8988T (cell line): ENCODE results near the gene TENM3.

Experiments
- DNase-seq: peaks from one replicate; pipeline ENCODE4 v3.0.0; 2011

TENM3 gene

DNA sequence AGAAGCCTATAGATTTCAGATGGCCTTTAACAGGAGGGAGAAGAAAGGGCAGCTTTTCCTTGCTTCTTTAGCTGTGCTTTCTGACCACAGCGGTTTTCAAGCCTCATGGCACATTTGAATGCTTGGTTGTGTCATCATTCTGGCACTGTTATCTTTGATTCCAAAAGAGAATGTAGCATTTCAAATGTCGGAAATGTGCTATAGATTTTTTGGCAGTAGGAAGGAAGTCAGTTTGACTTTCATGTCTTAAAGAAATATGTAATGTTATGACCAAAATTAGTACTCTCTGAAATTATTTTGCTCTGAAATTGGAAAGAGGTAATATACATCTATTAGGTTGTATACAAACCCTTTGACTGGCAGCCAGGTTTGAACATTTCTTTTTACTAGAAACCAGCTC lies 171.9 kb downstream of the TENM3 start:
- no peak for DNase-seq

DNA sequence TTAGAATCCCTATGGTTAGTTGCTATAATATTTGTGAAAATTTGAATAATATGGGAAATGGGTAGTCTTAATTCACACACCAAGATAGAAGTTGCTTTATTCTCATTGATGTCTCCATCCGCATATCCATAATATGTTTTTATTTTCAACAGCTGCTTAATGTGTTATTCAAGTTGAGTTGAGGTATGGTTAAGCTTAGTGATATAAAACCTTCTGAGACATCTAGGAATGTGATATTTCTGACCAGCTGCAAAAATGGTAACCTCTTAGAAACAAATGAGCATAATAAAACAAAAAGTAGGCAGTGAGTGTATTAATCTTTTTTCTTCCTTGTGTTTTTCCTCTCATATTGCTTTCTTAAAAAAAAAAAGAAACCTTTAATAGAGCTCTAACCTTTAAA lies 172.9 kb downstream of the TENM3 start:
- no peak for DNase-seq

DNA sequence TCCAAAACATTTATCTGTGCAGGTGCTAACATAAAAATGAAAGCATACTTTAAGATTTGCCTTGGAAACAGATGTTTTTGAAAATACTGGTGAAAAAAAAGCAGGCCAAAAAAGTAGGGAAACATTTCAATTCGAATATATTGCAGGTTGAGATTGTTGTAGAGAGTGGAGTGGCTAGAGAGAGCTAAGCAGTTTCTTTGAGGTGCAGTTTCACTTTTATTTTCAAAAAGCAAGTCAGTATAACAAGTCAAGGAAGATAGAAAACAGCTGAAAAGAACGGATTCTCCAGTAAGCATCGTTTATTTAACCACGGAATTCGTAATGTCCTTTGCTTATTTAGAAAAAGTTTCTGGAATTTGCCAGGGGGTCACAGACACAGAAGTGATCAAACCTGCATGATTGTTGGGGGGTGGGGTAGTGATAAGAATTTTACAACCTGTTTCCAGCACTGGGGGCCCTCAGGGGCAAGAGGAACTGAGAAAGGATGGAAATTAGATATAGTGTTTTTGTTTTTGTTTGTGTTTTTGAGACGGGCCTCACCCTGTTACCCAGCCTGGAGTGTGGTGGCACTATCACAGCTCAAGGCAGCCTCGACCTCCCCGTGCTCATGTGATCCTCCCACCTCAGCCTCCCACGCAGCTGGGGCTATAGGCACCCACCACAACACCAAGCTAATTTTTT lies 175.0 kb downstream of the TENM3 start:
- DNase-seq = no peak

DNA sequence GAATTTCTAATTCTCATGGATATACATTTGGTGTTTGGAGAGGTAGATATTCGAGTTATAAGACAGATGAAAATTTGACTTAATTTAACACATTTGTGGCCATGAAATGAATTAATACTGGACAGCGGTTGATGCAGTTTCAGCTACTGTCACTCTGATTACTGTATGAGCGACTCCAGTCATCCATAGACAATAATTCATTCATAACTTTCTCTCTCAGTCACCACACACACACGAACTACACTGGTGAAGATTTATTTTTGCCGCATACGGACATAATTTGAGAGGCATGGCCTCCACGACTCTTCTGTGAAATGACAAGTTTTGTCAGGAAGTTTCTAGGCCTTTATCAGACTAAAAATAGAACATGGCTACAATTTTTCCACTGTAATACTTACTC lies 177.0 kb downstream of the TENM3 start:
- no peak for DNase-seq

DNA sequence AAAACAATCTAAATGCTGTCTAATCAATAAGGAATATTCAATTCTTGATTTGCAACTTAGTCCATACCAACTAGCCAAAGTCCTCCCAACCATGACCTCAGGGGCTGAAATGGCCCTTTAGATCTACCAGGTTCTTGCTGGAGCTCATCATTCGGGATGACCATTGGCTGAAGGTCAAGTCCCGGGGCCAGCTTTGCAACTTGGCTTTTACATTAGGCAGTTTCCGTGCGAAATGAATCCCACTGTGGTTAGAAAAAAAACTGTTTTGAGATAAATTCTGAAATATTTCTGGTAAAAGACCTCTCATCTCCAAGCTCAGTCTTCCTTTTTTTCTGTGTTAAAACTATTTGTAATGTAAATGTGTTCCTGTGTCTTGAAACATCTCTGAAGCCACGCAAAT lies 178.6 kb downstream of the TENM3 start:
- DNase-seq = no peak

DNA sequence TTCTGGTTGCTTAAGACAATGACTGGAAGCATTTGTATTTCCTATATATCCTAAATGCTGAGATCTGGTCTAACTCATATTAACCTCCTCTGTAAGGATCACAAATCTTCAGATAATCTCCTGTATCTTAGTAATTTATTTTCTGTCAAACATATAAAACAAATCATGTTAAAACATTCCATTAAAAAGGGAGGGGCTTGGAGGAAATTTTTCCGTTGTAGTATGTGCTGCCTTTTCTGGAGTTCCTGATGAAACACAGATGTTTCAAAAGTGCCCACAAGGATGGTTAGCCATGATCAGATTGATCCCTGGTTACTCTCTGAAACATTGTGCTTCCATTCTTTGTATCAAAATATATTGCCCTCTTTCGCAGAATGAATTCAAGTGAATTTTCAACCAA lies 182.1 kb downstream of the TENM3 start:
- no peak for DNase-seq

DNA sequence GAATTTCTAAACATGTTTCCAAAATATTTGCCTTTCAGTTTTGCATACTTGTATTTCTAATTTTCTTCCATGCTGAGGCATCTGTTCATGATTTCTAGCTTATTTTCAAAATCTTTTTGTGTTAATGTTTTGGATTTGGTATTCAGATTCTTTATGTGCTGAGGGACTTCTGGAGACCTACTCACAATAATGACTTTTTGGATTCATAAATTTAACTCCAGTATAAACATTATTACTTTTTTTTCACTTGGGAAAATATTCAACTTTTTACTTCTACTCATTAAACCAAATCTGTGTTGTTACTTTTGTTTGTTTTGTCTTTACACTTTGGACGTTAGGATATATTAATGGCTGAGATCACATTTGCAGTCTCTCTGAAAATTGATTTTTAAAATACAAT lies 183.7 kb downstream of the TENM3 start:
- DNase-seq = no peak

DNA sequence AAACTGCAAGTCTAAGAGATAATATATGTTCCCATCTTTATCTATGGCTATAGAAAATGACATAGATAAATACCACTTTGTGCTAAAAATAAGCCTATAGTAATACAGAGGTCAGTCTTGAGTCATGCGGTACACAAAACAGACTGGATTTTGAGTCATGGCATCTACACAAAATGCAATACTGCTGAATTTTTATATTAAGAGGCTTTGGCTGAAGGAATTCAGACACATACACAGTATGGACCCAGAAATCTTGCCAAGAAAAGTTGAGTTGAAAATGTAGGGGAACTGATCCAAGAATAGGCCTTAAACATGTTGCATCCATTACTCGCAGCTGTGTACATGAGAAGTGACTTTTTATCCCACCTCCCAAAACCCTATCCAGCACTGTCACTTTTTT lies 184.4 kb downstream of the TENM3 start:
- DNase-seq = no peak

DNA sequence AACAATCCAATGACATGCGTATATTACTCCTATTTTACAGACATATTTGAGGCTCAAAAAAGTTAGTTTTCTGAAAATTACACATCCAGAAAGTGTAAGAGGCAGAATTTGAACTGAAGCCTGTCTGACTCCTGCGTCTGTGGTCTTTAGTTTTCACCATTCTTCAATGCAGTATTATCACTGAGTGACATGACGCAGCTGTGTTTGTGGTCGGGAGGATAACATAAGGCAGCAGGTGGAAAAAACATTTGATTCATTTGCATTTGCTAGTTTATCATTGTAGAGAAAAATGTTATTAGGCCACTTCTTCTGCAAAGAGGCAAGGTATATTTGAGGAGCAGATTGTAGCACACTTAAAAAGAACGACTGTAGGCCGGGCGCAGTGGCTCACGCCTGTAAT lies 186.7 kb downstream of the TENM3 start:
- DNase-seq = no peak

DNA sequence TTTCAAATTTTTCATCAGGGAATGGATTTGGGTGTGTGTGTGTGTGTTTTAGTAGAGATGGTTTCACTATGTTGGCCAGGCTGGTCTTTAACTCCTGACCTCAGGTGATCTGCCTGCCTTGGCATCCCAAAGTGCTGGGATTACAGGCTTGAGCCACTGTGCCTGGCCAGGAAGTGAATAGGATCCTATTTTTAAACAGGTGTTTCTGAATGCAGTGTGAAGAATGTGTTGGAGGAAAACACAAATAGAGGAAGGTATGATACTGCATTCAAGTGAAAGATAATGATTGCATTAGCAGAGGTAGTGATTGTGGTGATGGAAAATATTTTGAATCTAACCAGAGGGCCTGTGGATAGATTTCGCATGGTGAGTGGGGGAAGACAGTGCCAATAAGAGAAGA lies 189.6 kb downstream of the TENM3 start:
- no peak for DNase-seq

DNA sequence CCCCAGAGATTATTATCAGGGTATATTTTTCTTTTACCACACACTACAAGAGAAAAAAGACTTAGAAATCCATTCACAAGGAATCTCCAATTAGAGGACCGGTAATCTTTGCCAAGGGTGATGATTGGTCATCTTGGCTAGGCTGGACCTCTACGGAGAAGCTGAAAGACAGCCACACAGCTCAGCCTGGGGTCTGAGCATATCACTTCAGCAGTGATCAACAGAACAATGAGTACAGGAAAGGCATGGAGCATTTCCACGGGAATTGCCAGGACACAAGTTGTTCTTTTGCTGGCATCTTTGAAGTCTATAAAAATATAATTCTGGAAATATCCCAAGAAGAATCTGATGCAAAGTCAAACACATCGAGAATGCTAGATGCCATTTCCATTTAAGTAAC lies 191.5 kb downstream of the TENM3 start:
- no peak for DNase-seq

DNA sequence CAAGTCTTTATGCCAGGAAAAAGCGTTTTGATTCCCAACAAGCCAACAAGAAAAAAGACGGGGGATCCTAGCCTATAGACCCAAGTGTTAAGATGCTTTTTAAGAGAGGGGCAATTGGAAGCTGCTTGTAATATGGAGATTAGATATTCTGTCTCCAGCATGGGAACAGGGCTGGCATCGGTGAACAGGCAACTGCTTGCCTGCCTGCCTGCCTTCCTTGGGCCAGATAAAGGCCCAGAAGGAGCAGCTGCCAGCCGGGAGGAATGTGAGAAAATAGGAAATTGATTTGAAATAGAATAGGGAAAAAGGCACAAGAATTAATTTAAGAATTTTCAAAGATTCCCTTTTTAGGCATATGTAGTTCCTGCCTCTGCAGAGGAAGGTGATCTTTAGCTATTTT lies 192.2 kb downstream of the TENM3 start:
- DNase-seq = no peak

DNA sequence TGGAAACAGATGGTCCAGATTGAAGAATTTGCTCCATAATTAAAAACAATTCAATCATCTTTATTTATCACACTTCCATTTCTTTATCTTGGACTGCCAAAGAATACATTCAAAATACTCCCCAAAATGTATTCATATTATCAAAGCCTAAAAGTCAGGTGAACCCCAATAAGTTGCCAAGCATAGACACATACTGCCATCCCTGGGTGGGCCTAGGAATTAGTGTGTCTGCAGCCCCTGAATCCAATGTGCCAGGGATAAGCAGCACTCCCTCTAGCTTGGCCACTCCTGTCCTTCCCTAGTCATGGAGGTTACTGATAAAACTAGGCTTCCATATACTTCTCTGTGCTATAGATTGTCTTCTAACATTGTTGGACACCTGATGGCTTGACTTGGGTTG lies 199.9 kb downstream of the TENM3 start:
- no peak for DNase-seq

DNA sequence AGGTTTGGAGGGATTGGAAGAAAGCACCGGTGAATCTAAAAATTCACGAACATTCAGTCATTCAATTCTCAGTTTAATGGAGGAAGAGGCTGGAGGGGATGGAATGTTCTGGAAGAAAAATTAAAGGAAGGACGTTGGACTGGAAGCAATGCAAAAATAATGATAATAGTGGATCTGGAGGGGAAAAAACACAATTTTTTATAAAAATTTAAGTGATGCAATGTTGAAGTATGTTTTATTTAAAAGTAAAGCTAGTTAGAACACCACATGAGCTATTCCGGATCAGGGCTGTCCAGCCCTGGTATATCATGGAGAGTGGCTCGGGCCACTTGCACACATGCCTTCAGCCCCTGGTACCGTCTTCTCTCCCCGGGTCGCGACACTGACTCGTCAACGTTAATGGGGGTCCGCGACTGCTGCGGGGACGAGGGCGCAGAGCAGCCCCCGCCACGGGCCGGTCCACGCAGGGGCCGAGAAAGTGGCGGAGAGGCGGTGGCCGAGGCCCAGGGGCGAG lies 204.6 kb downstream of the TENM3 start:
- DNase-seq = no peak

DNA sequence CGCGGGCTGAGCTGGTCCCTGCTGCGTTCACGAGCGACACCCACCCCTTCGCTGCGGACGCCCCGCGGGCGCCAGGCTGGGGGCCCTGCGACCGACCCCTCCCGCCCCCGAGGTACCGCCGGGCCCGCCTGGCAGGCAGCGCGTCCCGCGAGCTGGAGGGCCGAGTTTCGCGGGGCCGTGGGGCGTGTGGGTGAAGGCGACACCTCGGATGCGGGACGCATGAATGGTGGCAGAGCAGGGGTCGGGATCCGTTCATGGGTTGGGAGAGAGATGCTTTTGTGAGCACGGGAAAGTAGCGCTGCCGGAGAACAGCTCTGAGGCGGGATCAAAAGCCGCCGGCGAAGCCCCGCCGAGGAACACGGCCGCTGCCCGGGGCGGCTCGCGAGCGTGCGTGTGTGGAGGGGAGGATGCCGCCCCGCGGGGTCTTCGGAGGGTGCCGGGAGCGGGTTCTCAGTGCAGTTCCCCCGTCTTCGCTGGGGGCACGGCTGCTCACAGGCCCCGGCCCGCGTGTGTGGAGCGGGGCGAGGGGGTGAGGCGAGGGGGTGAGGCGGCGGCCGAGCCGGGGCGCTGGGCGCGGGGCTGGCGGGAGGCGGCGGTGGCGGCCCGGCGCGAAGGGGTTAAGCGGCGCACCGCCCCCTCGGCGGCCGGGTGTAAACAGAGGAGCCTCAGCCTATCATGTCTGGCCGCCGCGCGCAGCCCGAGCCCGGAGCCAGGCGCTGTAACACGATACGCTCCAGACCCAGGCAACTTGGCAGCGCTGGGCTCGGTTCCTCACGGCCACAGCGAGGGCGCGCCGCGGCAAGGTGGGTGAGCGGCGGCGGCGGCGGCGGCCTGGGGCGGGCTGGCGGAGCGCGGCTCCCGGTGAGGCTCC lies 205.3 kb downstream of the TENM3 start:
- DNase-seq = peak; percentile 96

DNA sequence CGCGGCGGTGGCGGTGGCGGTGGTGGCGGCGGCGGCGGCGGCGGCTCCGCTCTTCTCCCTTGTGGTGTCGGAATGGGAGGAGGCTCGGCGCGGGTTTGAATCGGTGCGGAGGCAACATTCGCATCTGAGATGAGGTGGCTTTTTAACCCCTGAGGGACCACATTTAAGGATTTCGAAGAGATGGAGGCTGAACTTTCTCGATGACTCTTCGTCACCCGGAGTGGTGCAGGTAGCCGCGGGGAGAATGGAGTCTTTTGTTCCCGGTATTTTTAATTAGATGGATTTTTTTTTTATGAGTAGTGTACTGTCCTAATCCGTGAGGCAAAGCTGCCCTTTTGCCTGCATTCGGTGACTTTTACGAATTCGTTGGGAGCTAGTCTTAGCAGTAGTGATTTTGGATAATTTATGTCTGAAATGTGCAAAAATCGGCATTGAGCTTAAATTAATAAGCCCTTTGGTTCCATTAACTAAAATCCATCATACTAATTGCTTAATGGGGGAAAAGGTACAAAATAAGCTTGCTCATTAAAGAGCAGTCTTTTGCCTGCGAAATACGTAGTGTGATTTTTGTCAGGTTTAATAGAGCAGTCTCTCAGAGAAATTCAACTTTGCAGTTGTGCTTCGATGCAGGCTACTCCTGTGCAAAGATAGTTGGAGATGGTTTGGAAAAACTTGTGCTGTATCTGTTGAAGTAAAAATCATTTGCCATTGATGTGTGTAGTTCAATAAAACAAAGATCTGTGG lies 206.2 kb downstream of the TENM3 start:
- DNase-seq = peak; percentile 38

DNA sequence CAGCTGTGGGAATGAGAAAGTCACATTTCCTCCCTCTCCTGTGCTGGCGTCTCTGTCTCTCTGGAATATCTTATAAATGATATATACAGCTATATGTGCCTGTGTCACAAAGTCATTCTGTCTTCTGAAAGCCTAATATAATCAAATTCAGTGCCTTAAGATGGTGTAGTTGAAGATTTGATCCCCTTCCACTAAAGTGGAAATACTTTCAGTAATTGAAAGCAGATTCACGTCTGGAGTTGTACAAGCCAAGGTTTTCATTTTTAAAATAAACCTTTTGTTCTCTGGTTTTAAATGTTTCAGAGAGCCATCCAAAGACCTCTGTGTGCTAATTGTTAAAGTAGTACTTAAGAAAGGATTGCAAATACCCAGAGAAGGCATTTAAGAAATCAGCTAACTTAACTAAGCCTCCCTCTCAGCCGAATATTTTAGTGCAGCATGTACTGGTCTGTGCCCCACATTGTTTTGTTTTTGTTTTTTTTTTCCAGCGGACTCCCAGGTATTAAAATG lies 206.8 kb downstream of the TENM3 start:
- no peak for DNase-seq

DNA sequence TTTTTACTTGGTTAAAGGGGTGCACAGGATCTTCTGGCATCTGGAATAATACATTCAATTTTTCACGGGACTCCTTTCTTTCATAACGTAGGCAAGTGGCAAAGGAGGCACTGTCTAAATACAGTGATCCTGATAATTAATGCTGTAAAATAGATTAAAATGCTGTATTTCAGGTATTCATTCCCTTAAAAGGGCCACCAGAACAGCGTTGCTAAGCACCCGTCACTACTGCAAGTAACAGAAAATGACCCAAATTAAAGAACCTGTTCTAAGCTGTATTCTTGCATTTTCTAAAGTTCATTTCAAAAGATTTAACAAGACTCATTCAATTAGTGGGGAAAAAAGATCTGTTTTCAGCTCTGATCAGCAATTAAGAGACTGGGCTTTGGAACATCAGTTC lies 208.2 kb downstream of the TENM3 start:
- DNase-seq = no peak

DNA sequence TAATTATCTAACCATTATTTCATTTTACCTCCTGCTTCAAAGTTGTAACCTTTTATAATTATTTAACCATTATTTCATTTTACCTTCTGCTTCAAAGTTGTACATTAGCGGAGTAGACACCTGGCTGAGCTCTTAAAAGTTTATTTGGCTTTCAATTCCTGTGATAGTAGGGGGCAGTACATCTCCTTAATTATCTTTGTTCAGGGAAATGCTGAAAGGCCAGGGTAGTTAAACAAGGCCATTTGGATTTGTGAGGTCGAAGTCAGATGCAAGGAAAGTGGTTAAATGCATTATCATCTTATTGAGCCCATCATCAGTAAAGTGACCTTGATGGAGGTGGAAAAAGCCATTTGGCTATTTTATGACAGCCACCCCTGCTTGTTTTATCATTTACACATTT lies 210.6 kb downstream of the TENM3 start:
- DNase-seq = no peak

DNA sequence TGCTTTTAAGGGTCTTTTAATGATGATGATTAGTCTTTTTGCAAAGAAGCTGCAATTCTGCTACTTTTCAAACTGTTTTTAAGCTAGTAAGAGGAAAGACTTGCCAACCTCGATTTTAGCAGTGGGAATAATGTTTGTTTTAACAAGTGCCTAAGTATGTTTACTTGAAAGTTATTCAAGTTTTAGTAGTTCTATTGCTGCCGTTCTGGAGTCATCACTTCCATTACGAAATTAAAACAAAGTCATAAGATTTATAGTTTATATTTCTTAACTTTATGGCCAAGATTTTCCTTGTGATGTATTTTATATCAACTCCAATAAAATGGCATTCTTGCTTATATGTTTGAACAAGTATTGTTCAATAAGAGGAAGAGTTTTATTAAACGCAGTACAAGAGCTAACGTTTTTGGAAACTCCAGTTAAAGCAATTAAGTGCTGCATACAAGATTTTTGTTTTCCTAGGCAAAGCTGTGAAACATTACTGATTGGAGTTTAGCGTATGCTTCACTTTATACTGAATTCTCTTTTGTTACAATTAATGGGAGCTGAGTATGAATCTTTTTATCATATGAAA lies 211.3 kb downstream of the TENM3 start:
- no peak for DNase-seq

DNA sequence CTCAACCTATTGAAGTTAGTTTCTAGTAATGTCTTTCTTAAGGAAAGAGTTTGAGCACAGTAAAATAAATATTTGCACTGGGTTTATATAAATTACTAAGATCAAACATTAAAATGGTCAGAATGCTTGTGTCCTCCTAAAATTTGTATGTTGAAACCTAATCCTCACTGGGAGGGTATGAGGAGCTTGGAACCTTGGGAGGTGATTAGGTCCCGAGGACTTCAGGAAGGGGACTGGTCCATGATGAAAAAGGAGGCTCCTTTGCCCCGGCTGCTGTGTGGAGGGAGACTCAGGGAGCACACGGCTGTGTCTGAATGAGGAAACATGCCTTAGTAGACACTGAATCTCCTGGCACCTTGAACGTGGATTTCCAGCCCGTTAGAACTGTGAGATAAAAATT lies 221.9 kb downstream of the TENM3 start:
- DNase-seq = no peak

DNA sequence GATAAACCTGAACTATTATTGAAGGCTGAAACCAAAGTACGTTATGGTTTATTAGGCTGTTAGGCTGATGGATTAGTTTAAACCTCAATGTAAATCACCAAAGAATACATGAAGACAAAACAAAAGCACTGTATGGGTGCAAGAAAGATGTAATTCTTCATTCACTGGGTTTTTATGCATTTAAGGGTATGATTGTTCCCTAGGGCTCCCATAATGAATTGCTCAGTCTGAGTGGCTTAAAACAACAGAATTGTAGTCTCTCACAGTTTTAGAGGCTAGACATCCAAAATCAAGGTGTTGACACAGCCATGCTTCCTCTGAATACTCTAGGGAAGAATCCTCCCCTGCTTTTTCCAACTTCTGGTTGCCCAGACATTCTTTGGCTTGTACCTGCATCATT lies 222.8 kb downstream of the TENM3 start:
- no peak for DNase-seq

DNA sequence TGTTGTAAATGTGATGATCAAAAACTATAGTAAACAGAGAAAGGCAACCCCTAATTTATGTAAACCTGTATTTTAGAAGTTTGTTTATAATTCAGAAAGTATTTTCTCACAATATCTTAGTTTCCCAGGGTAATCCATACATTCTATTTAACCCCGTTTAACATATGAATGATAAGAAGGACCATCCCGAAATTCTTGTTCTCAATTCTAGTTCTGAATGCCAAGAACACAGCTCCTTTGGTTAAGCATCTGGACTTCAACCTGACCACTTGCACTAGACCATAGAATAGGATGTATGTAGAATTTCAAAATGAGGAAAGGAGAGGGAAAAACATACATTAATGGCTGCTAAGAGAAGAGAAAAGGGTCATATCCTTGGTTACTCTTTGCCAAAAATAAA lies 227.0 kb downstream of the TENM3 start:
- no peak for DNase-seq
